Measurements from ENCODE around the gene C19orf25.

C19orf25 gene

DNA sequence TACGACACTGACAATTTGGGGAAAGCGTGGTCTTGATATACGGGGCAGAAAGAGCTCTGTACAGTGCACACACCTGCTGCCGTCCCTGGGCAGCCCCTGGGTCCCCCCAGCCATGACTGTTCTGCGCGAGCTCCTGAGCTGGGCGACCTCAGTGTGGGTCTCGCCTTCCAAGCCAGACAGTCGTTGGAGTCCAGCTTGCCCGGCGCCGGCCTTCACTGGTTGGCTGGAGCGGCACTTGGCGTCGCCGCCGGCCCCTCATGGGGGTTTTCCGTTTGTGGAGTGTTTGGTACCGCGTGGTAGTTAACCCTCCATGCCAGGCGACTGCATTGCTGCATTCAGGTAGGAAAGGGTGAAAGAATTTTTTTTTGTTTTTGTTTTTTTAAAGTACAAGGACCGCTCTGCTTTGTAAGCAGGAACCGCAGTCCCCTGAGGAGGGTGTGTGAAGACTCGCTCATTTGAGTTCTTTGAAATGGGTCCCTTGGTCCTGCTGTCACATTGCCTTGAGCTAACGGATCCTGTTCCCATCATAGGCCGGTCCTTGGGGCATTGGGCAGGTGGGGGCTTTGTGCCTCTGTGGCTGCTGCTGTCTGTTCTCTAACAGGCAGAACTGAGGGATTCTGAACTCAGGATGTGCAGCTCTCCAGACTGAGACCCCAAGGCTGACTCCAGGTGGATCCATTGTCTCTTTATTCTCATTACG is 51.6 kb downstream of the C19orf25 start:
- DNase-seq, result no peak

DNA sequence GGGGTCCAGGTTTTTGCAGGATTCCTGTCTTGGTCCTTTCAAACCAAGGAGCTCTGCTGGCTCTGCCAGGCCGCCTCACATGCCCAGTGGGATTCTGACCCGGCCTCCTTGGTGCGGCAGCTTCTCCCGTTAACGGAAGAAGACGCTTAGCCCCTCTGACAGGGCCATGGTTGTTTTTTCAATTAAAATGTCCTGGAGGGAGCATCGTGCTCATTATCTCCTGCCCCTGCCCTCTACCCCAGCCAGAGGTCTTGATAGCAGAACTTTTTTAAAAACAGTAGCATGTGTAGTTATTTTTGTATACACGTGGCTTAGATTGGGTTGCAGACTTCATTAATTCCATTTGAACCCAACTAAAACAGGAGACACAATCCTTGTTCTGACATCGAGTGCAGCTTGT is 52.3 kb downstream of the C19orf25 start:
- DNase-seq, result no peak

DNA sequence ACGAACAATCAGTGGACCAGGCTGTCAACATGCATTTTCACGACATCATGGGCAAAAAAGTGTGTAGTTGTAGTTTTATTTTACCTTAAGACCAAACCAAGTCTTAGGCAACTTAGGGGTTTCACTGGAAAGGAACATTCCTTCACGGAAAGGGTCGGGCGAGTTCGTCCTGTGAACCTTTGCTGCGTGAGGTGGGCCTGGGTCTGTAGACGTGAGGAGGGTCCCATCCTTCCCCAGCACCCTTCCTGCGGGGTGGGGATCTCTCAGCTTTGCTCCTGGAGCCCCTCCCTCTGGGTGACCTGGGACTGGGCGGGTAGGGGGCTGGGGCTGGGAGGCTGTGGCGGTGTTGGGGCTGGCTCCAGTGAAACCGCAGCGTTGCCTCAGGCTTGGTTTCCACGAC is 53.1 kb downstream of the C19orf25 start:
- DNase-seq, result no peak

DNA sequence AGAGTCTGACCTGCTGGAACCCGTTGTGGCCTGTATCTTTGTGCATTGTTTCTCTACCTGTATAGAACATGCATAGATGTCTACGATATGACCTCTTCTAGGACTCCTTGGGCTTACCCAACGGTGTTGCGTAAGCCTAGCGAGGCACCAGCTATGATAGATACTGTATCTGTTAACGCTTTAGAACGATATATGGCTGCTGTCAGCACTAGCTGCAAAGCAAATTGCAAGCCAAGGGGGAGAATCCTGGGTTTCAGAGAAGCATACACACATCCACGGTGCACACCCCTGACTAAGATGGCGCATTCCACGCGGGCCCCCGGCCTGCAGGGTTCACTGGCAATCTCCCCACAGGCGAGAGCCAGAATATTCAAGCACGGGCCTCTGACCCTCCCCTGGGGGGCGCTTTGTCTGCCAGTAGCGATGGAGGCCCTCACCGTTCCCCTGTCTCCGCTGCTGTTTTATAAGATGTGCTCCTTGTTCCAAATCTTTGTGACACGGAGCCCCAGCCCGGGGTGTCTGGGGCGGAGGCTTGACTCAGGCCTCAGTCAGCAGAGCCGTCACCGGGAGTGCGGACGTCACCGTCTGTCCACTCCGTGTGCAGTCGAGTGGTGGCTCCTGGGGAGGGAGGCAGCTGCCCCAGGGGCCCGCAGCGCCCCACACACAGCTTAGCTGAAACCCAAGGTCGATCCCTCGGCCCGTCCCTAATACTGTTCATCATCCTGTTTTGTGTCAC is 53.7 kb downstream of the C19orf25 start:
- DNase-seq, result no peak

DNA sequence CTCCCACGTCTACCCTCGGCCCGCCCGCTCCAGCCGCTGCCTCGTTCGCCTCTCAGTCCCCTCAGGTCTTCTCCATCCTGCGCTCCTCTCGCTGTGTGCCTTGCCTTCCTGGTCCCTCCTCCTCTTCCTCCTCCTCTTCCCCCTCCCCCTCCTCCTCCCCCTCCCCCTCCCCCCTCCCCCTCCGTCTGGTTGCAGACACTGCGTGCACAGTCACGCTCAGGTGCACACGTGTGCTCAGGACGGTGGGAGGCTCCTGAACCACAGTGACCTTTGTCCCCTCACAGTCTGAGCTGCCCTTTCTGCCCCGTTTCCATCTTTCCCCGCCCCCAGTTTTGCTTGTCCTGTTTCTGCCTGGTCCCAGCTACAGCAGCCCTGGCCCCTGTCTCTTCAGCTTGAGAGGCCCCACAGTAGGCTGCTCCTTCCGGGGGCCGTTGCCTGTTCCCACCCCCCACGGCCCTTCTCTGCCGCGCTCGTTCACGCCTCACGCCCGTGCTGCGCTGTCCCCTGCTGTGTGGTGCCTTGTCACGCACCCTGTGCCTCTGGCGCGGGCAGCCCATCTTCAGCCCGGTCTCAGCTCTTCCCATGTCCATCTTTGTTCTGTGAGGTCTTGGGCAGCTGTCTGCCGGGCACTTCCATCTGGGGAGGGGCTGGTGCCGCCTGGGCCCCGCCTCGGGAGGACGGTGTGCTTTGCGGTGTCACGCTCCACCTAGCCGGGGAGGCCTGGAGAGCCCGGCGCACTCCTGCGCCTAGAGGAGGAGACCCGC is 54.6 kb downstream of the C19orf25 start:
- no peak for DNase-seq

DNA sequence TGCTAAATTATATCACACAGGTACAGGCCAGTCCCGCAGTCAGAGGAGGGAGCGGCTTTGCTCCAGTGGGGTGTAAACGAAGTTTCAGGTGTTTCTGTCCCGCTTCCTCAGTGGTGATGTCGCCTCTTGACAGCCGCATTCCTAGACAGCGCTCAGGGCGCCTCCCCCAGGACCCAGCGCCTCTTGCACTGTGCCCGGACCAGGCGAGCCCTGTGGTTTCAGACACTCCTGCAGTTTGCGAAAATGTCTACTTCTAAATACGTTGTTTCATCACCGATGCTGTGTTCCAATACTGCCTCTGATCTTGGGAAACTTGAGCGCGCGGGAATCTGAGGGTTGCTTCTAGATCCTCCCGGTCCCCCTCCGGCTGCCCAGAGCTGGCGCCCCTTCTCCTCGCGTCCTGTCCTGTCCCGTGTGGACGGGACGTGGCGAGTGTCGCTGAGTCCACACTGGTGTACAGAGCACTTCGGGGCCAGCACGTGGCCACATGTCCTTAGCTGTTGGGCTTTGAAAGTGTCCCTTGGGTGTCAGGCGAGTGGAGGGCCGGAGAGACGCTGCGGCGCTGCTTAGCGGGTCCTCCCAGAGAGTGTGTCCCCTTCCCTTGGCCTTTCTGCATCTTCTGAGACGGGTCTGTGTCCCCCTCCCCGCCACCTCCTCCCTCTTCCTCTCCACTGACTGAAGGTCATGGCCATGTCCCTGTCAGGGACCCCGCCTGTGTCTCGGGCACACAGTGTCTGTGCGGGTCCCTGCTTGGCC is 55.4 kb downstream of the C19orf25 start:
- no peak for DNase-seq
